ENCODE data around the gene SLC24A5. TPM values are rescaled to one million over a fixed set of nuclear protein-coding genes. Genes with fewer than 3 reads are reported as not detected.
A peak's percentile ranks its signal among the peaks of the same experiment; 100 is the strongest.

Gene SLC24A5
- total RNA-seq, 1 donor from 2014 or later, result not detected

DNA sequence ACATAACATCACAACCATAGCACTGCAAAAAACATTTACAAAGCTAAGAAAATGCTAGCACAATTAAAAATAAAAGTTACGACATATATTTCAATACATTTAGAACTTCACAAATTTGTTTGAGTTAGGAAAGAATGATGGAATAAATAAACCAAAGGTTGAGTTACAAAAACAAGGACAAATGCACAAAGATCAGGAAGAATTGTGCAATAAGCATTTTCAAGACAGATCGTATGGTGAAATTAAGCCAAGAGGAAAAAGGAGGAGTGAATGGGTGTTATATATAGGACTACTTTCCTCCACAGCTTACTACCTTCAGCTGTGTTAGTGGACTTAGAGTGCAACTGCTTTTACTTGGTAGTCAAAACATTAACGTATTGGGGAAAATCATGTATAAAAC is 64.7 kb downstream of the SLC24A5 start:
- H3K9me3 ChIP-seq, result no peaks in the 10 kb centered on the region
- TF ChIP-seq, protein P1, sequence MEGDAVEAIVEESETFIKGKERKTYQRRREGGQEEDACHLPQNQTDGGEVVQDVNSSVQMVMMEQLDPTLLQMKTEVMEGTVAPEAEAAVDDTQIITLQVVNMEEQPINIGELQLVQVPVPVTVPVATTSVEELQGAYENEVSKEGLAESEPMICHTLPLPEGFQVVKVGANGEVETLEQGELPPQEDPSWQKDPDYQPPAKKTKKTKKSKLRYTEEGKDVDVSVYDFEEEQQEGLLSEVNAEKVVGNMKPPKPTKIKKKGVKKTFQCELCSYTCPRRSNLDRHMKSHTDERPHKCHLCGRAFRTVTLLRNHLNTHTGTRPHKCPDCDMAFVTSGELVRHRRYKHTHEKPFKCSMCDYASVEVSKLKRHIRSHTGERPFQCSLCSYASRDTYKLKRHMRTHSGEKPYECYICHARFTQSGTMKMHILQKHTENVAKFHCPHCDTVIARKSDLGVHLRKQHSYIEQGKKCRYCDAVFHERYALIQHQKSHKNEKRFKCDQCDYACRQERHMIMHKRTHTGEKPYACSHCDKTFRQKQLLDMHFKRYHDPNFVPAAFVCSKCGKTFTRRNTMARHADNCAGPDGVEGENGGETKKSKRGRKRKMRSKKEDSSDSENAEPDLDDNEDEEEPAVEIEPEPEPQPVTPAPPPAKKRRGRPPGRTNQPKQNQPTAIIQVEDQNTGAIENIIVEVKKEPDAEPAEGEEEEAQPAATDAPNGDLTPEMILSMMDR (IDR thresholded peaks at IDR 0.05), result no peak
- no peak overlapping the region for H3K4me3 ChIP-seq
- intact Hi-C loops (cut with DNase I), result no loop called here
- H3K4me1 ChIP-seq, result no peaks in the 10 kb centered on the region
- H3K27ac ChIP-seq, result no peak overlapping the region
- no peak for DNase-seq (ENCODE audit: low spot score in 2 of 2)
- no peaks in the 10 kb centered on the region for H3K27me3 ChIP-seq
- no peaks in the 10 kb centered on the region for H3K36me3 ChIP-seq

DNA sequence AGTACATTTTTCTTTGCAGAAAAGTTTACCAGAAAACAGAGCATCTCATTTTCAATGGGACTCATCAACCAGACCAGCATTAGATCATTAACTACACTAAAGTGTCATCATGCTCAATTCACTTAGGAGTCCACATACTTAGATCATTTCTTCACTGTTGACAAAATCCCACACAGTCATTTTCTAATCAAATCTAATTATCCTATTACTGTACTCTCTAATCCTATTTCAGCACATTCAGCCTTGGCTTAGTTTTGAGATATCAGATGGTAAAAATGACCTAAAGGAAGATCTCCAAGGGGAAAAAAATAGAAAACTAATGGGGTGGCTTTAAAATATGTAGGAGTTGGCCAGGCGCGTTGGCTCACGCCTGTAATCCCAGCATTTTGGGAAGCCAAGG is 65.5 kb downstream of the SLC24A5 start:
- Histone ChIP-seq H3K4me1 (no peaks in the 10 kb centered on the region), H3K27ac (no peak overlapping the region), H3K9me3 (no peaks in the 10 kb centered on the region), H3K36me3 (no peaks in the 10 kb centered on the region), H3K27me3 (no peaks in the 10 kb centered on the region), H3K4me3 (no peak overlapping the region)
- TF ChIP-seq, protein P1 (IDR thresholded peaks at IDR 0.05), result no peak
- intact Hi-C loops (cut with DNase I), result no loop called here
- no peak for DNase-seq (ENCODE audit: low spot score in 2 of 2)

DNA sequence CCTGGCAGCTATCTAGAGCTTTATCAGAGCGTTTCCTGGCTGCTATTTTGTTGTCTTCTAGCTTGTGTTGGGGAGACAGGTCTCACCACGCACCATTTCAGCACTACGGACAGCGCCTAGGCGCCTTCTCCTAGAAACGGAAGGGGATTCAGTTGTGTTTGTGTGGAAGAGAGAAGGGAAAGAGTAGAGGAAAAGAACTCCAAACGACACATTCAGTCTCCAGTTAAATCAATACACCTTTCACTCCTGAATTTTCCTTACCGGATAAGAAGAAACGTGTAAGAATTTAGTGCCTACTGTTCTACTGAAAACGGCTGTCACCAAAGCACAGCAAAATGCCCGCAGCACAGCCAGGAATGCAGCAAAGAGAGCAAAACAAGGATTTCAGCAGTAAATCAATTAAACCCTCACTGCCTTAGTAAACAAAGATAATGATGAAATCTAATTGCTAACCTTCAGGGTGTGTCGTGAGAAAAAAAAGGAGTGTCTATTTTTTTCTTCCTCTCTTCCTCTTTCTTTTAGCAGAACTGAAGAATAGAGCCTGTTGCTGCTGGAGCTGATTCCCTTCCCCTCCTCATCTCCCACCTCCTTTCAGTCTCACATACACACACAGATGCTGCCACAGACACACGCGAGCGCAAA is 70.3 kb downstream of the SLC24A5 start:
- Histone ChIP-seq H3K4me3 (no peak overlapping the region), H3K9me3 (no peaks in the 10 kb centered on the region), H3K4me1 (no peaks in the 10 kb centered on the region), H3K36me3 (no peaks in the 10 kb centered on the region), H3K27me3 (no peaks in the 10 kb centered on the region), H3K27ac (no peak overlapping the region)
- intact Hi-C loops (cut with DNase I), result no loop called here
- peak in 1 of 2 donors; percentile 75 for DNase-seq (ENCODE audit: low spot score in 2 of 2)
- TF ChIP-seq, protein P1 (IDR thresholded peaks at IDR 0.05), result no peak

DNA sequence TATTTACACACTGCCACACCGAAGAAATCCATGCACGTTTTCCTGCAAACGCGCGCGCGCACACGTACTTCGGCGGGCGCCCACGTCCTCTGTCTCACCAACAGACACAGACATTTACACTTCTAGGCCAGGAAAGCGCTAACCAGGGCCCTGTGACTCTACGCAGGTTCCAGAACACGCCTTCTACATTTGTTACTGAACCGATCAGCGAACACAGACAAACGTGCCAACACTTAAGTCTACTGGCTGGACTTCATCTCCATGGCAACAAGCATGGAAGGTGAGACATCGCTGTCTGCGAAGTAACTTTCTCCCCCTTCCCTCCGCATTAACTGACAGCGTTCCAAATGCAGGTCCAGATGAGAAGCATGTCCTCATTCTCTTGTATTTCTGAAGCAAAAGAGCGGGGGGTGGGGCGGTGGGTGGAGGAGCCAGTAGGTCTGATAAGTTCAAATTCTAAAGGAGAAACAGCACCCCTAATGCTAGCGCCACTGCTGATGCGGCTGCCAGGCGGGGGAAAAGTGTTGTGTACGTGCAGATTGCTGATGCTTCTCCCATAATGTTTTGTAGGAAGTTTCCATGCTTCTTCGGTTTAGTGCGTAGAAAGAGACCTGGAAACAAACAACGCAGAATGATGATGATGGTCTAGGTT is 70.9 kb downstream of the SLC24A5 start, which contains the start of gene CTXN2:
TSS of gene CTXN2 (plus strand) at position 92 of the 652 bp plus-strand sequence. CDS start 9,636 bp downstream, outside the sequence.
- intact Hi-C loops (cut with DNase I), result no loop called here
- H3K9me3 ChIP-seq, result no peaks in the 10 kb centered on the region
- H3K36me3 ChIP-seq, result no peaks in the 10 kb centered on the region
- no peaks in the 10 kb centered on the region for H3K4me1 ChIP-seq
- TF ChIP-seq, protein P1 (IDR thresholded peaks at IDR 0.05), result no peak
- no peak within 1 kb of the TSS for H3K4me3 ChIP-seq
- no peak for DNase-seq (ENCODE audit: low spot score in 2 of 2)
- H3K27me3 ChIP-seq, result no peaks in the 10 kb centered on the region
- H3K27ac ChIP-seq, result no peak within 1 kb of the TSS

Other genes with a start within 250 kb of the SLC24A5 start
- gene MYEF2, start 57.3 kb downstream of the SLC24A5 start, total RNA-seq, result 13.6 TPM
- gene CTXN2, start 70.7 kb downstream of the SLC24A5 start, total RNA-seq, result not detected
- not detected for gene SLC12A1, start 85.3 kb downstream of the SLC24A5 start, total RNA-seq
- gene DUT, start 210.4 kb downstream of the SLC24A5 start, total RNA-seq, result 150 TPM

Measured in ascending aorta (tissue), 2 donors.